HG02610 (cell line): ENCODE measurements around the gene PTPRN2.
"Not testable (repeated sequence)": the region's sequence is repeated elsewhere in the genome, so short reads cannot be mapped to it uniquely, and the experiment has no call there.

ENCODE experiments used
- ATAC-seq: cut with Tn5 transposase; IDR thresholded peaks from one replicate; pipeline ENCODE4 v1.9.1; 2021; ENCODE audit warnings: mild to moderate bottlenecking, moderate library complexity; ENCODE audit not compliant: unreplicated experiment

PTPRN2 gene

GRCh38 chr7:157751951-157752673 lies 835.5 kb downstream of the PTPRN2 start:
- no peak for ATAC-seq

- no peak for ATAC-seq
Measured at GRCh38 chr7:157751406-157751805, 836.2 kb downstream of the PTPRN2 start.

DNA sequence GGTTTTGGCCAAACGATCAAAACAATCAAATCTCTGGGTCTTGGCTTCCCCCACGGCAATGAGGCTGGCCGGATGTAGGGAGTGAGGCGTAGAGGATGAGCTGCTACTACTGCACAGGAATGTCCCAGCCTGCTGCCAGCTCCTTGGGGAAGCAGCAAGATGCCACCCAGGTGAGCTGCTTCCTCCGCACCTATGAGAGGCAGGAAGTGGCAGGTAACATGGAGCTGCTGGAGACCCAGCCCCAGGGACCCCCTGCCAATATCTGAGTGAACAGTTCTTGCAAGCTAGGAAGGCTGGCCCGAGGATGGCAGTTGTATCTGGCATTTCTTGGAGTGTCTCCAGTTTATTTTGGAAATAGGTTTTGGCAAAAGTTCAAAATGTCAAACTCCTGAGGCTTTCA lies 837.3 kb downstream of the PTPRN2 start:
- ATAC-seq: no peak

- ATAC-seq: no peak
Measured at GRCh38 chr7:157745721-157746709, 841.6 kb downstream of the PTPRN2 start.

DNA sequence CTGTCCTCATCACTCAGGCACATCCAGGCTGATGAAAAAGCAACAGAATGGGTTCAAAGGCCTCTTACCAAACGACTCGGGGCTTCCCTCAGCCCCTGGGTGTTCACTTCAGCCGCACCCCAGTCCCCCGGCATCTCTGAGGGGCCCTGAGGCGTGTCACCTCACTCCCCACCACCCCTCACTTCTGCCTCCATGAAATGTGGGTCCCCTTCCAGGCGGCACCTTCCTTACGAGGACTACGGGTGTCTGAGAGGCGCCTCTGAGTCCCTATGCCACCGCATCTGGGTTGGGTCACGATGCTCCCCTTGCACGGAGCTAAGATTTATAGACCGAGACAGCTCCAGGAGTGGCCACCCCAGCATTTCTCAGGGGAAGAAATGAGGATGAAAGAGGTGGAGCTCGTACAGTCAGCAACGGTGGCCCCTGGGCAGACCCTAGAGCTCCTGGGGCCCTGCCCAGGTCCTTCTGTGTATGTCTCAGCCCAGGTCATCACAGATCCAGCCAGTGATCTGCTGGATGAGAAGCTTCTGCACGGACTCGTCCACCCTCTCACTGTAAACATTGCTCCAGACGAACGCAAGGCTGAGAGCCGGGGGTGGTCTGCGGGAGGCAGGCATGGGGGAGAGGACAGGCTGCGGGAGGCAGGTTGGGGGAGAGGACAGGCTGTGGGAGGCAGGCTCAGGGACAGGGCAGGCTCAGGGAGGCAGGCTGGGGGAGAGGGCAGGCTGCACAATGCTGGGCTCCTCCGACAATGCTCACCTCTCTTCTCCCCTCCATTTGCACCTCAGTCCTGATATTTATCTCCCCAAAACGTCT lies 842.6 kb downstream of the PTPRN2 start:
- no peak for ATAC-seq

DNA sequence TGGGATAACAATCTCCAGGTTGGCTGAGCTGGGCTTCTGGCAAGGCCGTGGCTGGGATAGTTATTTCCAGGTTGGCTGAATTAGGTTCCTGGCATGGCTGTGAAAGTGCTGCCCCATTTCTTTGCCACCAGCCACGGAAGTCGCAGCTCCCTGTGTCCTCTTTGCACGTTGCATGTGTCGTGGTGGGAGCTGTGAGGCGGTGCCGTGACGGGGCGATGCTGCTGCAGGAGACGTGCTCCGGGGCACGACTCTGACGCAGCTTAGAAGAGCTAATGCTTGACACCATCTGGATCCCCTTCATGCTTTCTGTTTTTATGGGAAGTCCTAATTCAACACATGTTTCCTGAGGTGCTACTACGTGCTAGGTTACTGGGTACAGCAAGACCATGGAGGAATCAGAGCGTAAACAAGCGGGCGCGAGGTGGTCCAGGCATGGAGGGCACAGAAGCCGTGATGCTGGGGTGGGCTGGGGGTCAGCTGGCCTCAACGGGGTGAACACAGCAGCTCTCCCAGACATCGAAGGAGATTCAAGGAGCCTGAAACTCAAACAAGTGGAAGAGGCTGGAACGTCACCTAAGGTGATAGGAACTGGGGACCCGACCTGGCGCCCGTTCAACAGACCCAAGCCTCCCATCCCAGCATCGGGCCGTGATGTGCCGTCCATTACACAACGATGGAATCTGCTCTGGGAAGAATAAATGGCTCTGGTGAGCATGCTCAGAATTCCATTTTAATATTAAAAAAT lies 843.7 kb downstream of the PTPRN2 start:
- ATAC-seq: no peak

DNA sequence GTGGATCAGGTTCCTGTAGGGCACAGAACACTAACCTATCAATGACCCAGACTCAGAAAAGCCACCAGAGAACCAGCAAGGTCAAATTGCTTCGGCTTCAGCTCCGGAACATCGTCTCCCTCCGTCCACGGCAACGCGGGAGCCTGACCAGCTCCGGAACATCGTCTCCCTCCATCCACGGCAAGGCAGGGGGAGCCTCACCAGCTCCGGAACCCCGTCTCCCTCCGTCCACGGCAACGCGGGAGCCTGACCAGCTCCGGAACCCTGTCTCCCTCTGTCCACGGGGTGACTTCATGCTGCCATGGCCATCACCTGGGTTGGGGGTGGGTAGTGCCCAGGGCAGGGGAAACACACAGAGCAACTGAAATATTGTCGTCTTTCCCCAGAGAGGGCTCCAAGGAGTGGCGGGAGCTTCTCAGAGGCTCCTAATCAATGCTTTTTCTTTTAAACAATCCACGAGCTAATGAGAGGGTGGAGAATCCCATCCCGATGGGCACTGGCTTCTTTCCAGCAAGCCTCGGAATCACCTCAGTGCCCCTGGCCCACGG lies 847.3 kb downstream of the PTPRN2 start:
- ATAC-seq: no peak

- no peak for ATAC-seq
Measured at GRCh38 chr7:157739650-157740049, 848.0 kb downstream of the PTPRN2 start.

DNA sequence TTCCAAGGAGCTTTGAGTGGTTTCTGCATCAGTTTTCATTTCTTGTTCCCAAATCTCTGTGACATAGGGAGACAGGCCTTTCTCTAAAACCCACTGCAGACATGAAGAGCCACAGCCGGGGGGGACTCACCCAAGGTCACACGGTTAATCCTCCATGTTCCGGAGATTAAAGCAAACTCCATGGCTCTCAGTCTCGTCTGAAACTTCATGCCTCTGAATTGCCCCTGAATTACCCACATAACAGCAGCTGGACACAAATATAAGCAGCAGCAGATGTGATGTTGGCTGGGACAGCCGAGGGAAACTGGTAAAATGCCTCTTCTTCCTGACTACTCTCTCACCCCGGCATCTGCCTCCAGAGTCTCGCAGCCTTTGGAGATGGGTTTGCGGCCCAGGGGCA lies 848.6 kb downstream of the PTPRN2 start:
- ATAC-seq: no peak

DNA sequence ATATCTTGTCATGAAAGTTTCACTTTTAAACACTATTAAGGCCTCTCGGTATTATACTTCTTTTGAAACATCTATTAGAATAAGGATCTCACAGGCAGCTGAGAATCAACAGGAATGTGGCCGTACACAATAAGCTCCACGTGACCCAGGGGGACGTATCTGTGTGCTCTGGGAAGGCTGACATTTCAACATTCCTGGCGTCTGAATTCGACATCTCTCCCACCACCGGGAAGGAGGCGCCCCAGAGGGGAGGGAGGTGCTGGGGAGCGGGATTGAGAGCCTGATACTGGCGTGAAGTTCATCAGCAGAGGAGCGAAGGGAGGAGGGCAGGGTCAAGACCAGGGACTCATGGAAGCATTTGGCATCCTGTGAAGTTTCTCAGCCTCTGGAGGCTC lies 849.6 kb downstream of the PTPRN2 start:
- ATAC-seq: no peak

- no peak for ATAC-seq
Measured at GRCh38 chr7:157737151-157738065, 850.2 kb downstream of the PTPRN2 start.

GRCh38 chr7:157736341-157736740 lies 851.3 kb downstream of the PTPRN2 start:
- no peak for ATAC-seq

- no peak for ATAC-seq
Measured at GRCh38 chr7:157735826-157736225, 851.8 kb downstream of the PTPRN2 start.

- no peak for ATAC-seq
Measured at GRCh38 chr7:157734676-157735640, 852.7 kb downstream of the PTPRN2 start.

GRCh38 chr7:157733760-157734395 lies 853.7 kb downstream of the PTPRN2 start:
- ATAC-seq: not testable (repeated sequence)

- ATAC-seq: no peak
Measured at GRCh38 chr7:157731126-157731525, 856.5 kb downstream of the PTPRN2 start.

DNA sequence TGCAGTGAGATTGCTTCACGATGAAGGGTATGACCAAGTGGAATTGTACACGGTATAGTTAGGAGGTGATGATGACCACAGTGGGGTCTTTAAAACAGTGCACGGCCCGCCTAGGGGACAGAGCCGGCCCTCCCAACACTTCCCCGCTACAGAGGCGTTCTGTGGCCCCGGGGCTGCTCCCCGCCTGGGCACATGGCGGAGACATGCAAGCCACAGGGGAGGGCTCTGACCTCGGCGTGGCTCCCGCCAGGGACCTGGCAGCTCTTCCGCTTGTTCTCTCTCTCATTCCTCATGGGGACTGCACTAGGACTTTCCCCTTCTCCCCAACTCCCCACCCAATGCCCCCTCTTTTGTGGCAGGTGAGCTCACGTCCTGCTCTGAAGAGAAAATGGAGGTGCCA lies 857.0 kb downstream of the PTPRN2 start:
- no peak for ATAC-seq
